HUES64 (cell line): ENCODE results near the gene HBA2.
"Not testable (repeated sequence)": the region's sequence is repeated elsewhere in the genome, so short reads cannot be mapped to it uniquely, and the experiment has no call there.

Experiments
- H3K27ac ChIP-seq: 2 replicates; pipeline ENCODE4 v1.7.0; 2013; ENCODE audit warnings: low read depth, low read length, inconsistent platforms
- H3K27me3 ChIP-seq: 2 replicates; pipeline ENCODE4 v1.6.1; 2013; ENCODE audit warnings: mild to moderate bottlenecking, low read length; ENCODE audit not compliant: insufficient read depth
- H3K36me3 ChIP-seq: 2 replicates; pipeline ENCODE4 v1.6.1; 2013; ENCODE audit warnings: mild to moderate bottlenecking, low read length; ENCODE audit not compliant: insufficient read depth
- H3K4me1 ChIP-seq: 2 replicates; pipeline ENCODE4 v1.6.1; 2013; ENCODE audit warnings: mild to moderate bottlenecking, low read length, moderate library complexity; ENCODE audit not compliant: insufficient read depth
- H3K4me3 ChIP-seq: 2 replicates; pipeline ENCODE4 v1.5.1; 2013; ENCODE audit warnings: mild to moderate bottlenecking, low read length, moderate library complexity
- H3K9ac ChIP-seq: 2 replicates; pipeline ENCODE4 v1.6.1; 2013; ENCODE audit warnings: mild to moderate bottlenecking, low read depth, low read length
- H3K9me3 ChIP-seq: 2 replicates; pipeline ENCODE4 v1.6.1; 2013; ENCODE audit warnings: low read depth, low read length; ENCODE audit not compliant: insufficient read depth
- WGBS: fragments of 150-250, 120-280 bp; methylation state at CpG from one replicate; pipeline ENCODE4 v1.1.7; 2013; ENCODE audit warnings: missing lambda C conversion rate; 5-methylcytosine and 5-hydroxymethylcytosine counted together

The HBA2 gene

DNA sequence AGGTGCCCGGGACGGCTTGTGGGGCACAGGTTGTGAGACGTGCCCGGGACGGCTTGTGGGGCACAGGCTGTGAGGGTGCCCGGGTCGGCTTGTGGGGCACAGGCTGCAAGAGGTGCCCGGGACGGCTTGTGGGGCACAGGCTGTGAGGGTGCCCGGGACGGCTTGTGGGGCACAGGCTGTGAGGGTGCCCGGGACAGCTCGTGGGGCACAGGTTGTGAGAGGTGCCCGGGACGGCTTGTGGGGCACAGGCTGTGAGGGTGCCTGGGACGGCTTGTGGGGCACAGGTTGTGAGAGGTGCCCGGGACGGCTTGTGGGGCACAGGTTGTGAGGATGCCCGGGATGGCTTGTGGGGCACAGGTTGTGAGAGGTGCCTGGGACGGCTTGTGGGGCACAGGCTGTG lies 12.4 kb upstream of the HBA2 start:
- H3K27me3 ChIP-seq: peaks cover 66% of the 10 kb centered on the region
- WGBS: 79% methylated on average over 15 of the region's 20 CpGs

DNA sequence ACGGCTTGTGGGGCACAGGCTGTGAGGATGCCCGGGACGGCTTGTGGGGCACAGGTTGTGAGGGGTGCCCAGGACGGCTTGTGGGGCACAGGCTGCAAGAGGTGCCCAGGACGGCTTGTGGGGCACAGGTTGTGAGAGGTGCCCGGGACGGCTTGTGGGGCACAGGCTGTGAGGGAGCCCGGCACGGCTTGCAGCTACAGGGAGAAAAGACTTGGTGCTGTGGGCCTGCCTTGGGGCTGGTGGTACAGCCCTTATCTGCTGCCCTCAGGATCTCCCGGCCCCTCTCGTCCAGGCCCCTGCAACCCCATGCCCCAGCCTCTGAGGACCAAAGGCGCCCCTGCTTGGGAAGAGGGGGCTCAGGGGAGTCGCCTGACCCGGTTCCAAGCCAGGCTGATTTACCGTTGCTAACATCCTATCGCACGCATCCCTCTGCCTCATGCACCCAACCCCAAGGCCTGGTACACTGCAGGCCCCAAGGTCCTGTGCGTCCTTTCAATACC lies 11.9 kb upstream of the HBA2 start:
- Histone ChIP-seq H3K27me3 (peaks cover 66% of the 10 kb centered on the region), H3K27ac (no peak overlapping the region), H3K9ac (no peak overlapping the region), H3K9me3 (no peaks in the 10 kb centered on the region), H3K4me3 (no peak overlapping the region), H3K4me1 (0 out of 2 replicates have a peak, but pooled peaks cover 3% of the 10 kb centered on the region), H3K36me3 (no peaks in the 10 kb centered on the region)
- WGBS: 77% methylated on average over 17 of the region's 18 CpGs

More for the DNA sequence above, 12.4 kb upstream of the HBA2 start:
- not testable (repeated sequence) for H3K4me1 ChIP-seq, H3K9me3 ChIP-seq, H3K4me3 ChIP-seq, H3K27ac ChIP-seq, H3K9ac ChIP-seq, H3K36me3 ChIP-seq

DNA sequence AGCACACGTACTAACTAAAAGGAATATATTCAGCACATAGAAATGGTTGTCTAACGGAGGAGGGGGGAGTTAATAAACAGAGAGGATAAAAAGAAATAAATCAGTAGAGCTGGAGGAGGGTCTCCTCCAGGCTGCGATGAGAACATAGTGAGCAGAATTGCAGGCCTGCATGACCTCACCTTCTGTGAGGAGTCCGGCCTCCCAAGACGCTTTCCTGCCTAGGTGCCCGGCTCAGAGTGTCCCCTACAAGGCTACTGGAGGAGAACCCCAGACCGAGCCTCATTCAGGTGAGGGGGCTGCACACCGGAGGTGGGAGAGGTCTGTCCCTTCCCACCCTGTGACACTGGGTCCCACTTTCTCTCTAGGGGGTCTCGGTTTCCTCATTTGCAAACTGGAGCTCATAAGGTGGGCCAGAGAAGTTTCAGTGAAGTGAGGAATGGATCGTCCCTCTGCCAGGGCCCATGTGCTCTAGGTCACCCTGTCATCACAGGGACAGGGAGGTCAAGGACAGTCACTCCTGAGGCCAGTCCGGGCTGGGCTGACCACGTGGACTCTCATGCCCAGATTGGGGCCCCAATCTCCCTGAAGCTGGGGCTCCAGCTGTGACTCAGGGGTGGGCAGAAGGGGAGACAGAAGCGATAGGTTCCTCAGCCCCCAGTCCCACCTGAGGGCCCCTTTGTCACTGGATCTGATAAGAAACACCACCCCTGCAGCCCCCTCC lies 10.2 kb upstream of the HBA2 start:
- WGBS: 91% methylated on average over 13 of the region's 13 CpGs
- Histone ChIP-seq H3K9me3 (no peaks in the 10 kb centered on the region), H3K9ac (no peak overlapping the region), H3K4me3 (no peak overlapping the region), H3K27me3 (peaks cover 66% of the 10 kb centered on the region), H3K36me3 (no peaks in the 10 kb centered on the region), H3K4me1 (peaks cover 14% of the 10 kb centered on the region), H3K27ac (no peak overlapping the region)

DNA sequence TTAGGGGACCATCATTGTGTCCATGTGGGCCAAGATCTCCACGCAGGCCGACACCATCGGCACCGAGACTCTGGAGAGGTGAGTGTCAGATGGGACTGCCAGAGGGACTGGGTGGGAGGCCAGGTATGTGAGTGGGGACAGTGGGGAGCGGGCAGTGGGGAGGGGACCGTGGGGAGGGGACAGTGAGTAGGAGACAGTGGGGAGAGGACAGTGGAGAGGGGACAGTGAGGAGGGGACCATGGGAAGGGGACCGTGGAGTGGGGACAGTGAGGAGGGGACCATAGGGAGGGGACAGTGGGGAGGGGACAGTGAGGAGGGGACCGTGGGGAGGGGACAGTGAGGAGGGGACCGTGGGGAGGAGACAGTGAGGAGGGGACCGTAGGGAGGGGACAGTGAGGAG lies 9.5 kb upstream of the HBA2 start:
- WGBS: 85% methylated on average over 9 of the region's 10 CpGs
- H3K27ac ChIP-seq, H3K9ac ChIP-seq, H3K4me3 ChIP-seq, H3K36me3 ChIP-seq, H3K9me3 ChIP-seq: not testable (repeated sequence)
- Histone ChIP-seq H3K4me1 (peaks cover 14% of the 10 kb centered on the region), H3K27me3 (peaks cover 66% of the 10 kb centered on the region)

DNA sequence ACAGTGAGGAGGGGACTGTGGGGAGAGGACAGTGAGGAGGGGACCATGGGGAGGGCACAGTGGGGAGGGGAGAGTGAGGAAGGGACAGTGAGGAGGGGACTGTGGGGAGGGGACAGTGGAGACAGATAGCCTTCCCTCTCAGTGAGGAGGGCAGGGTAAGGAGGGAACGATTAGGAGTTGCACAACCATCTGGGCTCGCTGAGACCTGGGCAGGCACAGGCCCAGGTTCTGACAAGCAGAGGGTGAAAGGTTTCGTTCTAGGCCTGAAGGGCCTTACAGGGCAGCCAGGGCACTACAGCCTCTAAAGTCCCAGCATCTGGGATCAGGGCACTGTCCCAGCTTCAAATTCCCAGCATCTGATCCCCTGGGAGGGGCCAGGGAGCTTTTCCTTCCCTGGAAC lies 9.0 kb upstream of the HBA2 start:
- WGBS: no CpG with 5 or more reads among the region's 3 CpGs
- Histone ChIP-seq H3K4me1 (peaks cover 14% of the 10 kb centered on the region), H3K27me3 (peaks cover 66% of the 10 kb centered on the region)
- H3K27ac ChIP-seq, H3K9me3 ChIP-seq, H3K9ac ChIP-seq, H3K4me3 ChIP-seq, H3K36me3 ChIP-seq: not testable (repeated sequence)

DNA sequence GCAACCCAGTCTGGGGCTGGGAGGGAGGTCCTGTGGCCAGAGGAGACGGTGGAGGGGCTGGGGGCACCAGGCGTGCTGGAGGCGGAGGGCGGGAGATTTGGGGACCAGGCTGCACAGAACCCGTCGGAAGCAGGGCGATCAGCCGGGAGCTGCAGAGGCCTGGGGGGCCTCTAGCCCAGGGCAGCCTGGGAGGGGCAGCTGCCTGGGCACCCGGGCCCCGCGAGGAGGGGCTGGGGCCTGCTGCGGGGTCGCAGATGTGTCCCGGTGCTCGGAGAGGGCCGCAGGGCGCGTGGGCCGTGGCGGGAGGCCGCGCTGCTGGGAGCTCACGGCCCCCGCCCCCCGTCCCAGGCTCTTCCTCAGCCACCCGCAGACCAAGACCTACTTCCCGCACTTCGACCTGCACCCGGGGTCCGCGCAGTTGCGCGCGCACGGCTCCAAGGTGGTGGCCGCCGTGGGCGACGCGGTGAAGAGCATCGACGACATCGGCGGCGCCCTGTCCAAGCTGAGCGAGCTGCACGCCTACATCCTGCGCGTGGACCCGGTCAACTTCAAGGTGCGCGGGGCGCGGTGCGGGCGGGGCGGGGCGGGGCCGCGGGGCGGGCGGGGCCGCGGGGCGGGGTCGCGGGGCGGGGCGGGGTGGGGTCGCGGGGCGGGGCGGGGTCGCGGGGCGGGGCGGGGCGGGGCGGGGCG lies 8.4 kb upstream of the HBA2 start:
- H3K4me1 ChIP-seq: peaks cover 14% of the 10 kb centered on the region
- not testable (repeated sequence) for H3K9me3 ChIP-seq, H3K4me3 ChIP-seq, H3K9ac ChIP-seq, H3K36me3 ChIP-seq, H3K27ac ChIP-seq
- H3K27me3 ChIP-seq: peaks cover 68% of the 10 kb centered on the region
- no CpG with 5 or more reads among the region's 80 CpGs for WGBS

DNA sequence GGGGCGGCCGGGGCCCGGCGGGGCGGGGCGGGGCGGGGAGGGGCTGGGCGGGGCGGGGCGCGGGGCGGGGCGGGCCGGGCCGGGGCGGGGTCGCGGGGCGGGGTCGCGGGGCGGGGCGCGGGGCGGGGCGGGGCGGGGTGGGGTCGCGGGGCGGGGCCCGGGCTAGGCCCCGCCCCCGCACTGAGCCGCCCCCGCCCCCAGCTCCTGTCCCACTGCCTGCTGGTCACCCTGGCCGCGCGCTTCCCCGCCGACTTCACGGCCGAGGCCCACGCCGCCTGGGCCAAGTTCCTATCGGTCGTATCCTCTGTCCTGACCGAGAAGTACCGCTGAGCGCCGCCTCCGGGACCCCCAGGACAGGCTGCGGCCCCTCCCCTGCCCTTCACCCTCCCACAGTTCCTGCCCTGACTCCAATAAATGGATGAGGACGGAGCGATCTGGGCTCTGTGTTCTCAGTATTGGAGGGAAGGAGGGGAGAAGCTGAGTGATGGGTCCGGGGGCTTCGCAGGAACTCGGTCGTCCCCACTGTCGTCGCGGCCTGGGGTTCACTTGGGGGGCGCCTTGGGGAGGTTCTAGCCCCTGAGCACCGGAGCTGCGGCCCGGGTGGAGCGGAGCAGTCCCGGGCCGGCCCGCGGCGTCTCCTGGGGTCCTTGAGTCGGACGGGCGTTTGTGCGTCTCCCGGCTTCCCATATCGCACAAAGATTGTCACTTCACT lies 7.7 kb upstream of the HBA2 start:
- no peak overlapping the region for H3K9ac ChIP-seq
- peaks cover 14% of the 10 kb centered on the region for H3K4me1 ChIP-seq
- H3K27ac ChIP-seq: no peak overlapping the region
- no peaks in the 10 kb centered on the region for H3K9me3 ChIP-seq
- peaks cover 70% of the 10 kb centered on the region for H3K27me3 ChIP-seq
- no peaks in the 10 kb centered on the region for H3K36me3 ChIP-seq
- 2% methylated on average over 50 of the region's 77 CpGs for WGBS
- H3K4me3 ChIP-seq: peak overlapping the region; percentile 49

DNA sequence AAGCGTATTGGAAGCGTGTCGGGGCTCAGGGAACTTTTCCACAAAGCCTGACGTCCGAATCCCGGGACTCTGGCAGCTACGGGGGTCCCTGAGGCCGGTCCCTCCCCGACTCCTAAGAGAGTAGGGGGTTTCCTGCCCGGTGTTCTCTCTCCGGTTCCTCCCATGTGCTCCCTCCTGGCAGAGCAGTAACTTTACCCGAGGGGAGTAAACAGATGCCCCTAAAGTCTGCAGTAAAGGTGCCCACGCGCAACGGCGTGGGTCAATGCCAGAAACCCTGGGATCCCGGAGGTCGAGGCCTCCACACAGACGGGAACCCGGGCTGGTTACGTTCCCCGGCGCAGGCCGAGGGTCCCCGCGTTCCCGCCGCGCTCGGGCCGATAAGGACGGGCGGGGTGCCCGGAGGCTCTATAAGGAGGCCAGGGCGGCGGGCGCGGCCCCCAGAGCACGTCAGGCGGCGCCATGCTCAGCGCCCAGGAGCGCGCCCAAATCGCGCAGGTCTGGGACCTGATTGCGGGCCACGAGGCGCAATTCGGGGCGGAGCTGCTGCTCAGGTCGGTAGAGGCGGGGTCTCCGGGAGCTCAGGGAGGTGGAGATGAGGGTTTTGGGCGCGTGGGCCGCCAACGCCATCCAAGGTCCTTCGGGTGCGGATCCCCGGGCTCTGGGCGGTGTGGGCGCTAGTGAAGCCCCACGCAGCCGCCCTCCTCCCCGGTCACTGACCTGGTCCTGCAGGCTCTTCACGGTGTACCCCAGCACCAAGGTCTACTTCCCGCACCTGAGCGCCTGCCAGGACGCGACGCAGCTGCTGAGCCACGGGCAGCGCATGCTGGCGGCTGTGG lies 6.9 kb upstream of the HBA2 start, which contains the start of gene HBM:
HBM (plus strand) TSS at position 440 of the 836 bp plus-strand sequence; CDS start at position 460, 20 bp downstream.
- 5% methylated on average over 75 of the region's 75 CpGs for WGBS
- Histone ChIP-seq H3K27me3 (peaks cover 77% of the 10 kb centered on the region), H3K9ac (no peak within 1 kb of the TSS)

DNA sequence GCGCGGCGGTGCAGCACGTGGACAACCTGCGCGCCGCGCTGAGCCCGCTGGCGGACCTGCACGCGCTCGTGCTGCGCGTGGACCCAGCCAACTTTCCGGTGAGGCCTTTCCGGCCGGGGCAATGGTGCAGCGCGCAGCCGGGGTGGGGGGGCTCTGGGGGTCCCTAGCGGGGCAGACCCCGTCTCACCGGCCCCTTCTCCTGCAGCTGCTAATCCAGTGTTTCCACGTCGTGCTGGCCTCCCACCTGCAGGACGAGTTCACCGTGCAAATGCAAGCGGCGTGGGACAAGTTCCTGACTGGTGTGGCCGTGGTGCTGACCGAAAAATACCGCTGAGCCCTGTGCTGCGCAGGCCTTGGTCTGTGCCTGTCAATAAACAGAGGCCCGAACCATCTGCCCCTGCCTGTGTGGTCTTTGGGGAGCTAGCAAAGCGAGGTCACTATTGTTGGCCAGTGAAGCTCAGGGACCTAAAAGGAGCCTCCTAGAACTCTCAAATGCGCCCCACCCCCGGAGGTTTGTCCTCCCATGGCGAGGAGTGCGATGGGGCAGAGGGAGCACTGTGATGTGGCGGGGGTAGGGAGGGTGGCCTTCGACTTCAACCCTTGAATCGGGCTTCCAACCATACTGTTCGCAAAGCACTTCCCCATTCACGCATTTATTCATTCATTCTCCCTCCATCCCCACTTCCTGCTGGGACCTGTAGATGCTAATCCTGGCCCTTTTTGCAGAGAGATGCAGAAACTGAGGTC lies 6.1 kb upstream of the HBA2 start:
- Histone ChIP-seq H3K4me3 (peak overlapping the region; percentile 49; the same call in 1 of the 2 replicates), H3K36me3 (no peaks in the 10 kb centered on the region), H3K9ac (no peak overlapping the region), H3K27ac (no peak overlapping the region), H3K9me3 (no peaks in the 10 kb centered on the region), H3K27me3 (peaks cover 78% of the 10 kb centered on the region), H3K4me1 (peaks cover 17% of the 10 kb centered on the region)
- WGBS: 13% methylated on average over 43 of the region's 45 CpGs

More for the DNA sequence above, 6.9 kb upstream of the HBA2 start, which contains the start of gene HBM:
- H3K4me3 ChIP-seq: peak within 1 kb of the TSS; percentile 49
- peaks cover 17% of the 10 kb centered on the region for H3K4me1 ChIP-seq
- no peaks in the 10 kb centered on the region for H3K9me3 ChIP-seq
- H3K27ac ChIP-seq: no peak within 1 kb of the TSS
- H3K36me3 ChIP-seq: no peaks in the 10 kb centered on the region

DNA sequence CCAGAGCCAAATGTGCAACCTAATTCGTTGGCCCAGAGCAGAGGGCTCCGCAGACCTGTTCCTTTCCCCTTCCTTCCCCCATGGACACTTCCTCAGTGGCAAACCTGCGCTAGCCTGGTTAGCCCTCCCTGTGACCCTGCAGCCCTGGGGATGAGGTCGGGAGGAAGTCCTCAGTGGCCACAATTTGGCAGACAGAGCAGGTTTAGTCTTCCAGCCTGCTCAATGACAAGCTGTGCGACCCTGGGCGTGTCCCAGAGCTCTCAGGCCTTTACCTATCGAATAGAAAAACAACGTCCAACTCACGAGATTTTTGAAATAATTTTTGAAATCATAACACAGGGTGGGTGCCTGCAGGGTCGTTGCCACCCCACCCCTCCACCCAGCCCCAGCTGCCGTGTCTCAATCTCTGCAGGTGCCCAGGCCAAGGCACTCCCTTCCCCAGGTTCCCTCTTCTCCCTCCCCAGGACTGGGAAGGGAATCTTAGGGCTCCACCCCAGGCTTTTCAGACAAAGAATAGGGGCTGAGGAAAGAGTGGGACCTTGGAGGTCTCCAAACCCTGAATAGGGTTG lies 5.5 kb upstream of the HBA2 start:
- no peaks in the 10 kb centered on the region for H3K36me3 ChIP-seq
- peaks cover 17% of the 10 kb centered on the region for H3K4me1 ChIP-seq
- H3K9ac ChIP-seq: no peak overlapping the region
- H3K27ac ChIP-seq: no peak overlapping the region
- H3K9me3 ChIP-seq: no peaks in the 10 kb centered on the region
- H3K27me3 ChIP-seq: peaks cover 81% of the 10 kb centered on the region
- peak overlapping the region; percentile 49; the same call in 1 of the 2 replicates for H3K4me3 ChIP-seq
- WGBS: 34% methylated on average over 11 of the region's 11 CpGs
